ENCODE measurements around the gene CRIM1.
A peak's percentile ranks its signal among the peaks of the same experiment; 100 is the strongest.

Gene CRIM1

DNA sequence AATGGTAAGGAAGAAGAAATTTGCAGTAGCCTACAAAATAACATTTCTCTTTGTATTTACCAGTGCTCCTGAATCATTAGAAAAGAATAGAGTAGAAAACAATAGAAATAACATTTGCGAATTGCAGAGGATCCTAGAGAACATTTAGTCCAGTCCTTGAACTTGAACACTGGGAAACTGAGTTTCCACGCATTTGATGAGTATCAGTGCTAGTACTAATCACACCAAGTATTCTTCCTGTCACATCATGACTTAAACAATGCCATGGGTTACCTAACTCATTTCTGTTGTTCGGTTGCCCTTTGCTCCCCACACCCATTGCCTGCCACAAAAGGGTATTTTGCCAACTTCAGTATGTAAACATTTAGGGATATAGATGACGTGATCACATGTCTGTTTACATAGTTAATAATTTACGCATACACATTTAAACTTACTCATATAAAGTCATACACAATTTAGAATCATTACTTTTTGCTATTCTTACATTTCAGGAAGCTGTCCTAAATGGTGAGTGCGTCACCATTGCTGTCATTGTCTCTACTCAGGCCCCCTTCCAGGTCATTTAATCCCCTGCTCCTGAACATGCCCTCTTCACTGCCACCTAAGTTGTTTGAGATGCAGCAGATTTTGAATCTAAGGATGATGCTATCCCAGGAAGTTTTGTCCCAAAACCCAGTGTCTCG is 42.3 kb downstream of the CRIM1 start:
- DNase-seq (ENCODE audit: low read depth) = no peak

DNA sequence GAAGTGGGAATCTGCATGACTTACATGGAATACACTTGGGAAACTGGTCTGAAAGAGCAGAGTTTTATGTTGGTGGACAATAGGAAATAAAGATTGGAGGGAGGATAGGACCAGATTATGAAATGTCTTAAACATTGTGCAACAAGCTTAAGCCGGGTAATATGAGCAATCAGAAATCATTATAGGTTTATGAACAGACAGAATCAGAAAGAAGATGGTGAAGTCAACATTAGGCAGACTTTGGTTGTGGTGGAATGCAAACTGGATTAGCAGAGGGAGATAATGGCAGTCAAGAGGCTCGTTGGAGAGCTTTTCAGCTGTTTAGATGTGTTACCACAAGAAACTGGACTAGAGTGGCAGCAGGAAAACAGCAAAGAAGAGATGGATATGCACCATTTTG is 43.5 kb downstream of the CRIM1 start:
- peak; percentile 89 for DNase-seq (ENCODE audit: low read depth)

- DNase-seq (ENCODE audit: low read depth) = peak; percentile 85
Observed at GRCh38 chr2:36403675-36404230, 48.2 kb downstream of the CRIM1 start.

GRCh38 chr2:36404318-36404717 is 48.7 kb downstream of the CRIM1 start:
- peak; percentile 52 for DNase-seq (ENCODE audit: low read depth)

- DNase-seq (ENCODE audit: low read depth) = no peak
Observed at GRCh38 chr2:36404754-36405153, 49.2 kb downstream of the CRIM1 start.

DNA sequence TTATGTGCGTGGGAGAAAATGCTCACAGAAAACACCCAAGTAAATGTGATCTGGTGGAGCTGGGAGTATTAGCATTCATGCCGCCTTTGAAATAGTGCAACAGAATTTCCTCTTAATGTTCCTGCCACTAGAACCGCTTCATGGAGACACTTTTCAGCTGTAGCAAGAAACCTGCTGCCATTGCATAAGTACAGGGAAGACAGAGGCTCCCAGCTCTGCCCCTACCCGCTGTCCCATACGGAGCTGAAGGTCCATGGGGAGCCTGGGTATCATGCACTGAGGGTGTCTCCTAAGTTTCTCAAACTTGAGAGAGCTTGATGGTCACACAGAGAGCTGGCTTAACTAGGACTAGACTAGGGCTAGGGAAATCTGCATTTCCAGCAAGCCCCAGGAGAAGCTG is 49.6 kb downstream of the CRIM1 start:
- no peak for DNase-seq (ENCODE audit: low read depth)

DNA sequence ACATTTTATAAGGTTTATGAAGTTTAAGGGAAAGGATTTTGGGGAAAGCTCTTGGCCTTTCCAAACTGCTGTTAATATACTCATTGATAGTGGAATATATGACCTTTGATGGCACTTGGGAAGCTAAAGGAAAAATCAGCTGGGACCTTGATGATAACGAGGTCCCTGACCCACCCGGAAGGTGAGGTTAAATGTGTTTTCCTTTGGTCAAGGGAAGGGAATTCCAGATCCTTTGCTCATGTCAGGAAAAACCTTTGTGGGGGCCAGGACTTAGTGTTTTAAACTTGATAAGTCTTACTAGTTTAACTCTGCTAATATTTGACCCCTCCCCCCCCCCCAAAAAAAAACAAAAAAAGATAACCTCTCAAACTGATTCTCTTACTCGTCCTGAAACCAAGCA is 50.7 kb downstream of the CRIM1 start:
- no peak for DNase-seq (ENCODE audit: low read depth)

- DNase-seq (ENCODE audit: low read depth) = no peak
Observed at GRCh38 chr2:36407413-36407812, 51.8 kb downstream of the CRIM1 start.

DNA sequence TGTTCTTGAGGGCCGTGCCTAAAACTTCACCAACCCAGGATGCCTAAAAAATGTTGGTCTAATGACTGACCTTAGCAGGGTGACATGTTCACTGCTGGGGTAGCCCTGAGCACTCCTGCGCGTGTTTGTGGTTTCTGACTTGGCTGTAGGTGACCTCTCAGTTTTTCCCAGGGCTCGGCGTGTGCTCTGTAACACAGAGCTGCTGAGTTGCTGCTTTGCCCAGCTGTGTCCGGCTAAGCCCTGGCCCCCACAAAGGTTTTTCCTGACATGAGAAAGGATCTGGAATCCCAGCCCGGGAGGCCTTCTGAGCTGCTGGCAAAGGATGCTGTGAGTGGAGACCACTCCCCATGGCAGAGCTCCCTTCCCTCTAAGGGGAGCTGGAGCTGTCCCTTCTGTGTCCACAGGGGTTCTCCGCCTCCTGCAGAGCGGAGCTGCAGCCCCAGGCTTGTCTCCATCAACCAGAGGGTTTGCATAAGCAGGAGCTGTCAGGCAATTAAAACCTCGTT is 52.7 kb downstream of the CRIM1 start:
- peak; percentile 74 for DNase-seq (ENCODE audit: low read depth)

DNA sequence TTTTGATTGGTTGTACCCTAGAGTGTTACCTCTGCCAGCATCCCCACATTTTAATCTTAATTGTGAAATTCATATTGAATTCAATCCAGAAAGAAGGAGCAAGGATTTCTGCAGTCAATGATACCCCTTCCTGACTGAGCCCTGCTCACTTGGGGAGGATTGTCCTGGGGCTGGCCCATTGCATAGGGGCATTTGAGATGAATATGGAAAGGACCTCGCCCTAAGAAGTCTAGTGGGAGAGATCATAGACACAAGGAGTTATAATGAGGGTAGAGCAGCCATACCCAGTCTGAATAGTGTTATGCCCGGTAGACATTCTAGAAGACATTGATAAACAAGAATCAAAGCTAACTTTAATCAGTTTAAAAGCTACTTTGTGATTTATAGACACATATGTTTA is 53.8 kb downstream of the CRIM1 start:
- DNase-seq (ENCODE audit: low read depth) = no peak

DNA sequence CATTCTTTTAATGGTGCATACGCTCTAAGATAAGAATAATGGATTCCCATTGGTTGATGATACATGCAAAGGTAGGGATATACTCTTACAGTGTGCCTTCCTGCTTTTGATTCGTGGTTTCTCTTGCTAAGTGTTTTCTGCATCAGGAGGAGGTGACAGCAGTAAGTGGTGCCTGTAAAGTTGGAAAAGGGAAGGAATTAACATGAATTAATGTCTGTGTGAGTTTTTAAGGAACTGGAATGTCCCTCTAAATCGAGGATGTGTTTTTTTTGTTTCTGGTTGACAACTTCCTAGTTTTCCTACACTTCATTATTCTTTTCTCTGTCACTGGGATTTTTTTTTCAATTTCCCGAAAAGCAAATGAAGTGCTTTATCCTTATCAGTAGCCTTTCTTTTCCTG is 54.4 kb downstream of the CRIM1 start:
- no peak for DNase-seq (ENCODE audit: low read depth)

DNA sequence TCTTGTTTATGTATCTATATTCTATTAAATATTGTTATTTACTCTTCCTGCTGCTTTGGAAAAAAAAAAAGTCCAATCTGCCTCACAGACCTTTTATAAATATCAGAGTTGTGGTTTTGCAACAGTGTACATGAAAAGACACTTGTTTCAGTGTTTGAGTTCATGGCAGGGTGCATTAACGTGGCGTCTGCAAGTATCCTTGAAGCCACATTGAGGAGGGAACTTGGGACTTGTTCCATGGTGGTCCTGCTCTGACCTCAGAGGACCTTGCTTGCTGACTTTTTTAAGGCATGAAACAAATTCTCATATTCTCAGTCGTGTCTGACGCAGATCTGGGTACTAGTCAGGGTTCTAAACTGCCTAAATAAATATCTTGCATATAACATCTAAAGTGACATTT is 55.1 kb downstream of the CRIM1 start:
- no peak for DNase-seq (ENCODE audit: low read depth)

DNA sequence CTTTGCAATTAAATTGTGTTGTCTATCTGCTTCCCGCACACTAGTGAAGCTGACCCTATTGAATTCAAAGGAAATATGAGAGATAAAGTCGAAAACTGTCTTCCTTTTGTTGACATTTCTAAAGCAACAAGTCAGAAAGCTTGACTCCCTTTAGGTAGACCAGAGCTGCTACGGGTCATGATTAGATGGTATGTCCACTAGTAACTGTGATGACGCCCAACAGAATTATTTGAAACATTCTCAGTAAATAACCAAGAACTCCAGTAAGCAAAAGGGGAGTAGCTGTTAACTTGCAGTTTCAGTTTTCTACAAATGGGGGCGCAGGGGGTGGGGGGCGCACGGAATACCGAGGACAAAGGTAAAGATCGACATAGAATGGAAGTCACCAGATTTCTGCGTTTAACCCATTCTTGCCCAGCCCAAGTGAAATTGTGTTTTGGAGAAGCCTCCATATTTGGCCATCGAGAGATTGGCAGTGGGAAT is 56.4 kb downstream of the CRIM1 start:
- DNase-seq (ENCODE audit: low read depth) = peak; percentile 79

GRCh38 chr2:36413218-36413617 is 57.6 kb downstream of the CRIM1 start:
- no peak for DNase-seq (ENCODE audit: low read depth)

DNA sequence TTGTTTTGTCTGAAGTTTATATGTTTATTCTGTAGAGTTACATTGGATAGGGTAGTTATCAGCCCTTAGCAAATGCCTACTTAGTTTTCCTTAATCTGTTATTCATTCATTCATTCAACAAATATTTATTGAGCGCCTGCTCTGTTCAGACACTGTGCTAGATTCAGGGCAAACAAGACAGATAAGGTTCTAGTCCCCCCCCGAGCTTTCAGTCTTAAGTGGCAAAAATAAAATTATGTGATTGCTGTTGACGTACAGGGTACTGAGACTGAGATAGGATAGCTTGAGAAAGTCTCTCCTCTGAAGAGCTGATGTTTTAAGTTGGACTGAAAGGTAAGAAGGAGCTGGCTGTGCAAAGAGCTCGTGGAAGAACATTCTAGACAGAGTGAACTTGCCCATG is 58.7 kb downstream of the CRIM1 start:
- no peak for DNase-seq (ENCODE audit: low read depth)

GRCh38 chr2:36415381-36416022 is 59.9 kb downstream of the CRIM1 start:
- DNase-seq (ENCODE audit: low read depth) = no peak

DNA sequence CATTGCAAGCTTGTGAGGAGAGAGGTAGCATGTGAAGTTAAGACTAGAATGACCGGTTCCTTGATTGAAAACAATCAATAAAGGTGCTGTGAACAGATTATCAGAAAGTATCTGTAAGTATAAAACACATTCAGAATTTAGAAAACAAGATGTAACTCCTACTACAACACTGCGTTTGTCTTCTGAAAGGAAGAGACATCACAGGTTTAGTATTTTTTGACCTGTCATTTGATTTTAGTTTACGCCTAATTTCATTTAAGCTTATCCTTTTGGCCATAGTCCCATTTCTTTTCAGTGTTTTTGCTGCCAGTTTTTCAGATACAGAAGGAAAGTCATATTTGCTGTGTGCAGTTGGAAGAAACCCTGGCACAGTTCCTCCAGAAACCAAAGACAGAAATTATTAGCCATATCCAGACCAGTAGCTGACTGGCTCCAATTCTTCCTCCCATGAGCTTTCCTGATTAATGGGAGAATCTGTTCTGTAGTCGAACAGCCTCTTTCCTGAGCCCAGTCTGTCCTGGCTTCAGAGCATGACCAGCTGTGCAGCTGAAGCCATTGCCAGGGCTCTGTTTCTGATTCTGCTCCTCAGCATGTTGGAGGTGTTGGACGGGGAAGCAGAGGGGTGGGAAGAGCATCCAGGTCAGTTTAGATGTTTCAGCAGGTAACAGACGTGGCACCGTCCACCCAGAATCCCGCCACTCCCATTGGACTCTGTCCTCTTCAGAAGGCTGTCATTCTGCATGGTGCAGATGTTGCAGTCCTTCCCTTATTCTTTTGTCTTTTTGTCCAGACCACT is 61.0 kb downstream of the CRIM1 start:
- no peak for DNase-seq (ENCODE audit: low read depth)

DNA sequence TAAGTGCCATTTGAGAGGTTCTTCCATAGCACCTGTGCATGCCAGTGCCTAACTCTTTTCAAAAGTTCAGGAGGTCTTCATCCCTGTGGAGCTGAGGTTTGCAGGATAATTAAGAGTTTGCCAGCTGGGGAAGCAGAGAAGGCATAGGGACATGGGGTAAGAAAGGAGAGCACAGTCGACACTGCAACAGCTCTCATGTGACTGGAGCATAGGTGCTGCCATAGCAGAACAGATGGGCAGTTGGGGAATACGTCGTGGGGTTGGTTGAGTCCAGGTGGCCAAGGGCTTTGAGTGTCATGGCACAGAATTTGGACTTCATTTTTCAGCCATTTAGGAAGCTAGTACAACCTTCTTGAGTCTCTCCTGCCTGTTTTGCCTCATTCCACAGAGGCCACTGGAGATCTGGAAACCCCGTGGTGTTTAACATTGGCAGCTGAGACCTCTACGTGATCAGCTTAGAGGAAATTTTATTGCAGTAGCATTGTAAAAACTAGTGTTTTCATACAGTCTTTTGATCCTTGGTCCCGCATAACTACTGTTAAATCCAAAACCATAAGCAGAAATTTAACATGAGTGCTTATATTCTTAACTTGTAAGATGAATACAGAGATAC is 65.1 kb downstream of the CRIM1 start:
- DNase-seq (ENCODE audit: low read depth) = no peak

GRCh38 chr2:36421379-36421778 is 65.8 kb downstream of the CRIM1 start:
- no peak for DNase-seq (ENCODE audit: low read depth)

GRCh38 chr2:36423172-36423571 is 67.6 kb downstream of the CRIM1 start:
- no peak for DNase-seq (ENCODE audit: low read depth)

- DNase-seq (ENCODE audit: low read depth) = no peak
Observed at GRCh38 chr2:36423619-36424120, 68.1 kb downstream of the CRIM1 start.

Measured in amniotic epithelial cell (primary cell).